ENCODE data around the gene AMPD1. TPM values are rescaled to one million over a fixed set of nuclear protein-coding genes. Genes with fewer than 3 reads are reported as not detected.

Gene AMPD1
- total RNA-seq, 1 experiment from 2014 or later = 0.19 TPM

- no peaks in the 10 kb centered on the region for H3K27me3 ChIP-seq (replicated peaks; ENCODE audit: insufficient read depth, low read depth, low read length, poor library complexity)
- H3K9me3 ChIP-seq (ENCODE audit: low read depth, low read length, poor library complexity, severe bottlenecking) = no peaks in the 10 kb centered on the region
- no peak overlapping the region for H3K27ac ChIP-seq (ENCODE audit: low read depth, low read length, poor library complexity, severe bottlenecking)
- POLR2A ChIA-PET (ENCODE audit: low non-redundant PET) = no interaction called here
- no peak overlapping the region for H3K4me3 ChIP-seq (ENCODE audit: low read depth, low read length, poor library complexity, severe bottlenecking)
- no TSS peak for BruUV-seq (replicated peaks)
- no peaks in the 10 kb centered on the region for H3K36me3 ChIP-seq (ENCODE audit: insufficient read depth, low read length, poor library complexity, severe bottlenecking)
- no peak for DNase-seq (ENCODE audit: low spot score)
- intact Hi-C loops (cut with micrococcal nuclease; ENCODE audit: unreplicated experiment) = no loop called here
- CTCF ChIA-PET = no interaction called here
- H3K4me1 ChIP-seq (ENCODE audit: insufficient read depth, low read length, poor library complexity, severe bottlenecking) = no peaks in the 10 kb centered on the region
- TF ChIP-seq, protein P1, sequence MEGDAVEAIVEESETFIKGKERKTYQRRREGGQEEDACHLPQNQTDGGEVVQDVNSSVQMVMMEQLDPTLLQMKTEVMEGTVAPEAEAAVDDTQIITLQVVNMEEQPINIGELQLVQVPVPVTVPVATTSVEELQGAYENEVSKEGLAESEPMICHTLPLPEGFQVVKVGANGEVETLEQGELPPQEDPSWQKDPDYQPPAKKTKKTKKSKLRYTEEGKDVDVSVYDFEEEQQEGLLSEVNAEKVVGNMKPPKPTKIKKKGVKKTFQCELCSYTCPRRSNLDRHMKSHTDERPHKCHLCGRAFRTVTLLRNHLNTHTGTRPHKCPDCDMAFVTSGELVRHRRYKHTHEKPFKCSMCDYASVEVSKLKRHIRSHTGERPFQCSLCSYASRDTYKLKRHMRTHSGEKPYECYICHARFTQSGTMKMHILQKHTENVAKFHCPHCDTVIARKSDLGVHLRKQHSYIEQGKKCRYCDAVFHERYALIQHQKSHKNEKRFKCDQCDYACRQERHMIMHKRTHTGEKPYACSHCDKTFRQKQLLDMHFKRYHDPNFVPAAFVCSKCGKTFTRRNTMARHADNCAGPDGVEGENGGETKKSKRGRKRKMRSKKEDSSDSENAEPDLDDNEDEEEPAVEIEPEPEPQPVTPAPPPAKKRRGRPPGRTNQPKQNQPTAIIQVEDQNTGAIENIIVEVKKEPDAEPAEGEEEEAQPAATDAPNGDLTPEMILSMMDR (conservative IDR thresholded peaks at IDR 0.05; ENCODE audit: low read depth, low read length) = no peak
- TF ChIP-seq EZH2 (IDR thresholded peaks at IDR 0.05; ENCODE audit: borderline replicate concordance, low read depth, low read length, poor library complexity, severe bottlenecking) = no peak
Measured at GRCh38 chr1:114651893-114652292, 43.5 kb downstream of the AMPD1 start.

- ChIA-PET CTCF (no interaction called here), POLR2A (ENCODE audit: low non-redundant PET) (no interaction called here)
- no TSS peak for BruUV-seq (replicated peaks)
- H3K4me3 ChIP-seq (ENCODE audit: low read depth, low read length, poor library complexity, severe bottlenecking) = no peak overlapping the region
- no peak overlapping the region for H3K27ac ChIP-seq (ENCODE audit: low read depth, low read length, poor library complexity, severe bottlenecking)
- DNase-seq (ENCODE audit: low spot score) = no peak
- H3K36me3 ChIP-seq (ENCODE audit: insufficient read depth, low read length, poor library complexity, severe bottlenecking) = no peaks in the 10 kb centered on the region
- no peaks in the 10 kb centered on the region for H3K9me3 ChIP-seq (ENCODE audit: low read depth, low read length, poor library complexity, severe bottlenecking)
- no peaks in the 10 kb centered on the region for H3K27me3 ChIP-seq (replicated peaks; ENCODE audit: insufficient read depth, low read depth, low read length, poor library complexity)
- TF ChIP-seq EZH2 (IDR thresholded peaks at IDR 0.05; ENCODE audit: borderline replicate concordance, low read depth, low read length, poor library complexity, severe bottlenecking) = no peak
- TF ChIP-seq, protein P1 (conservative IDR thresholded peaks at IDR 0.05; ENCODE audit: low read depth, low read length) = no peak
- H3K4me1 ChIP-seq (ENCODE audit: insufficient read depth, low read length, poor library complexity, severe bottlenecking) = no peaks in the 10 kb centered on the region
- intact Hi-C loops (cut with micrococcal nuclease; ENCODE audit: unreplicated experiment) = no loop called here
Measured at GRCh38 chr1:114648503-114648902, 46.8 kb downstream of the AMPD1 start.

DNA sequence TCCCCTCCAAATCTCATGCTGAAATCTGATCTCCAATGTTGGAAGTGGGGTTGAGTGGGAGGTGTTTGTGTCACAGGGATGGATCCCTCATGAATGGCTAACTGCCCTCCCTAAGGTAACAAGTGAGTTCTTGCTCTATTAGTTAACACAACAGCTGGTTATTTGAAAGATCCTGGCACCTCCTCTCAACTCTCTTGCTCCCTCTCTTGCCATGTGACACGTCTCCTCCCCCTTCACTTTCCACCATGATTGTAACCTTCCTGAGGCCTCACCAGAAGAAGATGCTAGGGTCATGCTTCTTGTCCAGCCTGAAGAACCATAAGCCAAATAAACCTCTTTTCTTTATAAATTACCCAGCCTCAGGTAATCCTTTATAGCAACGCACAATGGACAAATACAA is 54.0 kb downstream of the AMPD1 start:
- Histone ChIP-seq H3K9me3 (ENCODE audit: low read depth, low read length, poor library complexity, severe bottlenecking) (no peaks in the 10 kb centered on the region), H3K4me1 (ENCODE audit: insufficient read depth, low read length, poor library complexity, severe bottlenecking) (no peaks in the 10 kb centered on the region), H3K27ac (ENCODE audit: low read depth, low read length, poor library complexity, severe bottlenecking) (no peak overlapping the region), H3K27me3 (replicated peaks; ENCODE audit: insufficient read depth, low read depth, low read length, poor library complexity) (no peaks in the 10 kb centered on the region), H3K36me3 (ENCODE audit: insufficient read depth, low read length, poor library complexity, severe bottlenecking) (no peaks in the 10 kb centered on the region), H3K4me3 (ENCODE audit: low read depth, low read length, poor library complexity, severe bottlenecking) (no peak overlapping the region)
- no peak for TF ChIP-seq EZH2 (IDR thresholded peaks at IDR 0.05; ENCODE audit: borderline replicate concordance, low read depth, low read length, poor library complexity, severe bottlenecking)
- TF ChIP-seq, protein P1 (conservative IDR thresholded peaks at IDR 0.05; ENCODE audit: low read depth, low read length) = no peak
- DNase-seq (ENCODE audit: low spot score) = no peak
- POLR2A ChIA-PET (ENCODE audit: low non-redundant PET) = no interaction called here
- BruUV-seq (replicated peaks) = no TSS peak
- CTCF ChIA-PET = no interaction called here
- intact Hi-C loops (cut with micrococcal nuclease; ENCODE audit: unreplicated experiment) = no loop called here
